Left renal pelvis (tissue), 4 donors: ENCODE data around the gene PRIM1. TPM values are rescaled to one million over a fixed set of nuclear protein-coding genes. Genes with fewer than 3 reads are reported as not detected.

Experiments used
- DNase-seq, 4 donors: peaks; one replicate each; pipeline ENCODE4 v3.0.0-alpha.2; 2013; ENCODE audit warnings: low read depth in 4 of 4, low spot score in 3 of 4
- polyA plus RNA-seq, 4 donors: library from polyadenylated mRNA; unstranded; fragments of 120-200 nt; gene quantifications; one replicate each; pipeline ENCODE4 v1.2.1, GENCODE V29; 2013; ENCODE audit not compliant: insufficient read length in 4 of 4

The PRIM1 gene
- polyA plus RNA-seq, 4 donors: 16.7 to 23.6 (median 19.1) TPM

DNA sequence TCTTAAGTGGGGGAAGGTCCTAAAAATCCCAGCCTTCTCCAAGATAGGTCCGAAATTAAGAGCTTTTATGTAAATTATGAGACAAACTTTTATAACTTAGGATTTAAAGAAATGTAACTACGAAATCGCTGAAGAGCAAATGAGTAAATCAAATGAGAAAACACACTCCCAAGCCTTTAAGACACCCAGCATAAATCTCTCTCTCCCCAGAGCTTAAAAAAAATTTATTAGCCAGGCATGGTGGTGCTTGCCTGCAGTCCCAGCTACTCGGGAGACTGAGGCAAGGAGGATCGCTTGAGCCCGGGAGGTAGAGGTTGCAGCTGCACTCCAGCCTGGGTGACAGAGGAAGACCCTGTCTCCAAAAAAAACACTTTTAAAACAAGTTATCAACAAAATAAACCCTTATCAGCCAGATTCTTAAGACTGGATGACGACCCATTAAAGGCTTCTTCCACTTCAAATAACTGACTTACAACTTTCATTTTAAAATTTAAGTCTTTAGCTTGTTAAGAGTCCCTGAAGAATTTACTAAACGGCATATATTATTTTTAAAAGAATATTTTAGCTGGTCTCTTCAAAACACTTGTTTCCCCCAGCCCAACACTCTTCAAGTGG lies 67.3 kb downstream of the PRIM1 start:
- DNase-seq: peak in 2 of 4 donors; percentile 16 to 31

DNA sequence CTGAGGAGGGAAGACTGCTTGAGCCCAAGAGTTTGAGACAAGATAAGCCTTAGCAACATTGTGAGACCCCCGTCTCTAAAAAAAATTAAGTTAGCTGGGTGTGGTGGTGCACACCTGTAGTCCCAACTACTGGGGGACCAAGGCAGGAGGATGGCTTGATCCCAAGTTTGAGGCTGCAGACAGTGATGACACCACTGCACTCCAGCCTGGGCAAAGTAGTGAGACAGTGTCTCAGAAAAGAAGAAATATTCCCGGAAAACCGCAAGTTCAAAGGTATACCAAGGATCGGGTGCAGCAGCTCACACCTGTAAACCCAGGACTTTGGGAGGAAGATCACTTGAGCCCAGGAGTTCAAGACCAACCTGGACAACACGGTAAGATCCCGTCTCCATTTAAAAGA lies 69.8 kb downstream of the PRIM1 start:
- no peak for DNase-seq

Other genes starting within 250 kb of the PRIM1 start
- gene RBMS2, start 230.5 kb downstream of the PRIM1 start, polyA plus RNA-seq: 10 to 100 TPM; 32.3 to 46.9 (median 44.2) TPM
- gene BAZ2A, start 122.0 kb downstream of the PRIM1 start, polyA plus RNA-seq: 10 to 100 TPM; 56.3 to 99.8 (median 85.0) TPM
- gene ATP5F1B, start 106.3 kb downstream of the PRIM1 start, polyA plus RNA-seq: 1,000 to 10,000 TPM in 1 of 4 donors, 100 to 1,000 TPM in 3; 483 to 1,155 (median 920) TPM
- 100 to 1,000 TPM; 274 to 381 (median 335) TPM for gene PTGES3, start 64.0 kb downstream of the PRIM1 start, polyA plus RNA-seq
- 1,000 to 10,000 TPM; 2,010 to 2,427 (median 2,183) TPM for gene NACA, start 27.0 kb downstream of the PRIM1 start, polyA plus RNA-seq
- 1 to 10 TPM in 1 of 4 donors, under 1 TPM in 3; 0.64 to 1.1 (median 0.69) TPM for gene HSD17B6, start 11.0 kb upstream of the PRIM1 start, polyA plus RNA-seq
- gene SDR9C7, start 182.1 kb upstream of the PRIM1 start, polyA plus RNA-seq: under 1 TPM; 0.23 to 0.53 (median 0.27) TPM
- 1 to 10 TPM in 1 of 4 donors, under 1 TPM in 3; 0.46 to 1.2 (median 0.52) TPM for gene RDH16, start 205.3 kb upstream of the PRIM1 start, polyA plus RNA-seq